HG03432 (cell line): ENCODE data around the gene FDX2.
"Not testable (repeated sequence)": the region's sequence is repeated elsewhere in the genome, so short reads cannot be mapped to it uniquely, and the experiment has no call there.

Source experiments
- ATAC-seq: cut with Tn5 transposase; IDR thresholded peaks from one replicate; pipeline ENCODE4 v1.9.1; 2021; ENCODE audit warnings: mild to moderate bottlenecking, moderate library complexity; ENCODE audit not compliant: unreplicated experiment

Gene FDX2

GRCh38 chr19:10284960-10285278 is 30.9 kb downstream of the FDX2 start:
- ATAC-seq: no peak

GRCh38 chr19:10284065-10284959 is 31.5 kb downstream of the FDX2 start:
- ATAC-seq: no peak

GRCh38 chr19:10283301-10284064 is 32.3 kb downstream of the FDX2 start:
- no peak for ATAC-seq

- ATAC-seq: not testable (repeated sequence)
Measured at GRCh38 chr19:10282043-10282442, 33.8 kb downstream of the FDX2 start.

GRCh38 chr19:10279737-10280442 is 35.9 kb downstream of the FDX2 start:
- ATAC-seq: no peak

- ATAC-seq: no peak
Measured at GRCh38 chr19:10278935-10279334, 36.9 kb downstream of the FDX2 start.

GRCh38 chr19:10277795-10278589 is 37.8 kb downstream of the FDX2 start:
- ATAC-seq: no peak

- ATAC-seq: no peak
Measured at GRCh38 chr19:10274589-10274988, 41.2 kb downstream of the FDX2 start.

- no peak for ATAC-seq
Measured at GRCh38 chr19:10271543-10272086, 44.2 kb downstream of the FDX2 start.

- ATAC-seq: peak; percentile 55
Measured at GRCh38 chr19:10270616-10271394, 45.0 kb downstream of the FDX2 start, which contains the start of gene ICAM1. Gene ICAM1 (plus strand): TSS chr19:10271120. CDS start chr19:10271160, 40 bp downstream.

GRCh38 chr19:10270180-10270615 is 45.6 kb downstream of the FDX2 start:
- peak; percentile 43 for ATAC-seq

- ATAC-seq: no peak
Measured at GRCh38 chr19:10269333-10270179, 46.3 kb downstream of the FDX2 start.

GRCh38 chr19:10268071-10268470 is 47.7 kb downstream of the FDX2 start:
- ATAC-seq: no peak

- ATAC-seq: no peak
Measured at GRCh38 chr19:10266706-10267105, 49.1 kb downstream of the FDX2 start.

- ATAC-seq: no peak
Measured at GRCh38 chr19:10262771-10263170, 53.0 kb downstream of the FDX2 start.

GRCh38 chr19:10260141-10260584 is 55.7 kb downstream of the FDX2 start:
- no peak for ATAC-seq
